Keratinocyte (primary cell): Measurements from ENCODE around the gene STK4. TPM values are rescaled to one million over a fixed set of nuclear protein-coding genes. Genes with fewer than 3 reads are reported as not detected.

Experiments
- DNase-seq: peaks from one replicate; pipeline ENCODE4 v3.0.0-alpha.2; 2011; ENCODE audit warnings: low read depth, missing footprints, low spot score
- FAIRE-seq: peaks from 2 replicates; lab custom pipeline; 2011; peaks lifted over from hg19 to GRCh38; lab: Jason Lieb, UNC
- H2AFZ ChIP-seq: 2 replicates; pipeline ENCODE4 v1.6.0; 2012; ENCODE audit warnings: low read length, control low read depth, inconsistent platforms; ENCODE audit not compliant: control insufficient read depth
- H3K27ac ChIP-seq: 2 replicates; pipeline ENCODE4 v1.5.1; 2011; ENCODE audit warnings: low read length; ENCODE audit not compliant: control insufficient read depth, insufficient read depth
- H3K27me3 ChIP-seq: 3 replicates; pipeline ENCODE4 v1.6.0; 2011; ENCODE audit warnings: low read length; ENCODE audit not compliant: control insufficient read depth, insufficient read depth; ENCODE audit errors: extremely low read depth
- H3K36me3 ChIP-seq, 2 experiments: 2 replicates in 1 of 2; 3 replicates in 1 of 2; pipeline ENCODE4 v1.5.1; 2011; ENCODE audit warnings: low read length in 2 of 2, mild to moderate bottlenecking in 1 of 2; ENCODE audit not compliant: control insufficient read depth in 2 of 2, insufficient read depth in 2 of 2; ENCODE audit errors: extremely low read depth in 1 of 2
- H3K4me1 ChIP-seq: 3 replicates; pipeline ENCODE4 v1.5.1; 2011; ENCODE audit warnings: low read length; ENCODE audit not compliant: control insufficient read depth, insufficient read depth; ENCODE audit errors: extremely low read depth
- H3K4me2 ChIP-seq: 3 replicates; pipeline ENCODE4 v1.6.0; 2011; ENCODE audit warnings: low read depth, low read length; ENCODE audit not compliant: control insufficient read depth, insufficient read depth; ENCODE audit errors: extremely low read depth
- H3K4me3 ChIP-seq, 3 experiments: fragments of 200-600 bp in 1 of 3; sonication (generic) in 1 of 3; 2 replicates in 2 of 3; 3 replicates in 1 of 3; pipeline ENCODE4 v1.5.1; 2011 to 2016; ENCODE audit warnings: low read length in 3 of 3, mild to moderate bottlenecking in 3 of 3, control low read depth in 2 of 3, inconsistent platforms in 1 of 3, low read depth in 1 of 3, mixed read lengths in 1 of 3, mixed run types in 1 of 3, moderate library complexity in 1 of 3; ENCODE audit not compliant: control insufficient read depth in 2 of 3, insufficient read depth in 2 of 3; ENCODE audit errors: extremely low read depth in 1 of 3
- H3K79me2 ChIP-seq: 2 replicates; pipeline ENCODE4 v1.6.0; 2012; ENCODE audit warnings: low read length; ENCODE audit not compliant: control insufficient read depth, insufficient read depth
- H3K9ac ChIP-seq: 3 replicates; pipeline ENCODE4 v1.6.0; 2011; ENCODE audit warnings: low read length; ENCODE audit not compliant: control insufficient read depth, insufficient read depth; ENCODE audit errors: extremely low read depth
- H3K9me1 ChIP-seq: 3 replicates; pipeline ENCODE4 v1.6.0; 2011; ENCODE audit warnings: low read length; ENCODE audit not compliant: control insufficient read depth, insufficient read depth; ENCODE audit errors: extremely low read depth
- H3K9me3 ChIP-seq: 2 replicates; pipeline ENCODE4 v1.5.1; 2012; ENCODE audit warnings: low read depth, low read length; ENCODE audit not compliant: control insufficient read depth
- H4K20me1 ChIP-seq: 3 replicates; pipeline ENCODE4 v1.6.0; 2011; ENCODE audit warnings: low read length; ENCODE audit not compliant: control insufficient read depth, insufficient read depth; ENCODE audit errors: extremely low read depth
- CTCF ChIP-seq, 3 experiments: IDR thresholded peaks in 1 of 3; conservative IDR thresholded peaks in 1 of 3; optimal IDR thresholded peaks in 1 of 3; 2 replicates in 2 of 3; 3 replicates in 1 of 3; pipeline versions ENCODE3 to v1.5.1; 2011; ENCODE audit warnings: low read length in 3 of 3, mild to moderate bottlenecking in 3 of 3, moderate library complexity in 2 of 3, control low read depth in 1 of 3, inconsistent platforms in 1 of 3; ENCODE audit not compliant: insufficient read depth in 2 of 3; ENCODE audit errors: extremely low read depth in 1 of 3
- EZH2 ChIP-seq: IDR thresholded peaks from one replicate; pipeline ENCODE4 v1.6.1; 2012; ENCODE audit warnings: inconsistent platforms, mild to moderate bottlenecking, low read length, moderate library complexity
- dilution Hi-C: fragments of 300-500 bp; cut with MboI; formaldehyde crosslinking; loops from one replicate; pipeline ENCODE4 v1.7.0; 2020; ENCODE audit warnings: low sequenced_read_pairs; ENCODE audit not compliant: extremely low pct_ligation_motif_present
- polyA plus RNA-seq, 5 experiments: library from polyadenylated mRNA; depleted of rRNA in 3 of 5; stranded (reverse) in 3 of 5; stranded (forward) in 1 of 5; unstranded in 1 of 5; fragments of >200 nt; gene quantifications; 1 replicate in 1 of 5; 2 replicates in 3 of 5; 3 replicates in 1 of 5; pipeline versions ENCODE4 v1.2.1 to v1.2.3, GENCODE V29; 2011 to 2012; ENCODE audit warnings: missing spikeins in 2 of 5, low read depth in 1 of 5, low replicate concordance in 1 of 5

Gene STK4
- polyA plus RNA-seq, 1 donor (not counting 4 experiments of a cell fraction or from before 2014, with no cell fraction given): 30.5 TPM

GRCh38 chr20:45085289-45085688 lies 119.0 kb downstream of the STK4 start:
- no peaks in the 10 kb centered on the region for H3K27me3 ChIP-seq
- DNase-seq: no peak
- no peaks in the 10 kb centered on the region for H4K20me1 ChIP-seq
- TF ChIP-seq CTCF (optimal IDR thresholded peaks at IDR 0.05 in 1 of 3, IDR thresholded peaks at IDR 0.05 in 1 of 3, conservative IDR thresholded peaks at IDR 0.05 in 1 of 3; ENCODE audit: extremely low read depth in 1 of 3, insufficient read depth in 2 of 3, low read length in 3 of 3) (no peak), EZH2 (no peak)
- H3K9me3 ChIP-seq: no peaks in the 10 kb centered on the region
- no peak overlapping the region for H3K9ac ChIP-seq
- no peak overlapping the region for H2AFZ ChIP-seq
- no peak for FAIRE-seq
- peaks cover 15% of the 10 kb centered on the region for H3K4me1 ChIP-seq
- no peak overlapping the region for H3K27ac ChIP-seq
- H3K79me2 ChIP-seq: no peaks in the 10 kb centered on the region
- H3K4me2 ChIP-seq: no peak overlapping the region
- no peak overlapping the region for H3K4me3 ChIP-seq
- dilution Hi-C loops: no loop called here
- no peaks in the 10 kb centered on the region for H3K9me1 ChIP-seq
- peaks cover 3 to 5% of the 10 kb centered on the region in 2 experiments for H3K36me3 ChIP-seq

- Histone ChIP-seq H3K27ac (no peak overlapping the region), H3K4me2 (no peak overlapping the region), H3K36me3 (peaks cover 0 to 3% of the 10 kb centered on the region in 2 experiments), H3K9ac (no peak overlapping the region), H3K79me2 (no peaks in the 10 kb centered on the region), H3K9me1 (no peaks in the 10 kb centered on the region), H3K27me3 (no peaks in the 10 kb centered on the region), H3K4me3 (no peak overlapping the region), H2AFZ (no peak overlapping the region), H3K4me1 (peaks cover 15% of the 10 kb centered on the region), H4K20me1 (no peaks in the 10 kb centered on the region), H3K9me3 (no peaks in the 10 kb centered on the region)
- DNase-seq: no peak
- dilution Hi-C loops: no loop called here
- FAIRE-seq: no peak
- TF ChIP-seq CTCF (optimal IDR thresholded peaks at IDR 0.05 in 1 of 3, IDR thresholded peaks at IDR 0.05 in 1 of 3, conservative IDR thresholded peaks at IDR 0.05 in 1 of 3; ENCODE audit: extremely low read depth in 1 of 3, insufficient read depth in 2 of 3, low read length in 3 of 3) (no peak), EZH2 (no peak)
Observed at GRCh38 chr20:45085867-45086266, 119.6 kb downstream of the STK4 start.
